PC-9 (cell line): ENCODE data around the gene DLD. TPM values are rescaled to one million over a fixed set of nuclear protein-coding genes. Genes with fewer than 3 reads are reported as not detected.

Experiments
- BruUV-seq: library from RNA; stranded (reverse); fragments of 400-500 nt; replicated peaks from 2 replicates; lab custom pipeline; 2021; lab: Mats Ljungman, UMichigan
- CTCF ChIA-PET: fragments of 300-600 bp; sonication (Branson Sonifier 250); formaldehyde crosslinking; loops from one replicate; lab custom pipeline; 2022; ENCODE audit warnings: antibody characterized with exemption; lab: Charles Lee
- POLR2A ChIA-PET: fragments of 300-600 bp; sonication (Branson Sonifier 250); formaldehyde crosslinking; loops from one replicate; lab custom pipeline; 2022; ENCODE audit warnings: antibody characterized with exemption; ENCODE audit not compliant: unreplicated experiment; lab: Charles Lee
- DNase-seq, 2 experiments: peaks; one replicate each; pipeline versions ENCODE4 v3.0.0 to v3.0.0-alpha.2; 2015 to 2022; ENCODE audit warnings: mixed read lengths in 1 of 2
- H2AFZ ChIP-seq: fragments of 200-600 bp; sonication (generic); 2 replicates; pipeline ENCODE4 v1.8.1; 2017; ENCODE audit warnings: antibody characterized with exemption
- H3F3A ChIP-seq: fragments of 200-600 bp; sonication (generic); 2 replicates; pipeline ENCODE4 v1.8.1; 2017; ENCODE audit warnings: antibody characterized with exemption, mild to moderate bottlenecking, low read depth; ENCODE audit not compliant: insufficient read depth
- H3K27ac ChIP-seq: fragments of 200-600 bp; sonication (generic); 2 replicates; pipeline ENCODE4 v1.6.1; 2016; ENCODE audit warnings: mixed run types
- H3K27me3 ChIP-seq: fragments of 200-600 bp; sonication (generic); 2 replicates; pipeline ENCODE4 v1.6.1; 2016; ENCODE audit warnings: low read depth, mixed run types; ENCODE audit not compliant: insufficient read depth
- H3K36me3 ChIP-seq: fragments of 200-600 bp; sonication (generic); 2 replicates; pipeline ENCODE4 v1.6.1; 2016; ENCODE audit warnings: low read depth, mixed run types
- H3K4me1 ChIP-seq: fragments of 200-600 bp; sonication (generic); replicated peaks from 2 replicates; pipeline ENCODE4 v1.6.1; 2016; ENCODE audit warnings: mixed run types; ENCODE audit not compliant: insufficient read depth
- H3K4me2 ChIP-seq: fragments of 200-600 bp; sonication (generic); 2 replicates; pipeline ENCODE4 v1.6.1; 2017; ENCODE audit warnings: mixed run types
- H3K4me3 ChIP-seq: fragments of 200-600 bp; sonication (generic); 2 replicates; pipeline ENCODE4 v1.6.1; 2016; ENCODE audit warnings: mixed run types
- H3K79me2 ChIP-seq: fragments of 200-600 bp; sonication (generic); 2 replicates; pipeline ENCODE4 v1.6.1; 2017; ENCODE audit warnings: low read depth, mixed run types
- H3K9me2 ChIP-seq: fragments of 200-600 bp; sonication (generic); 2 replicates; pipeline ENCODE4 v1.8.1; 2017; ENCODE audit warnings: mild to moderate bottlenecking; ENCODE audit not compliant: insufficient read depth
- H3K9me3 ChIP-seq: fragments of 200-600 bp; sonication (generic); 2 replicates; pipeline ENCODE4 v1.8.1; 2016; ENCODE audit warnings: low read depth; ENCODE audit not compliant: insufficient read depth
- H4K20me1 ChIP-seq: fragments of 200-600 bp; sonication (generic); 2 replicates; pipeline ENCODE4 v1.8.1; 2017; ENCODE audit not compliant: insufficient read depth
- EZH2 ChIP-seq: fragments of 200-600 bp; sonication (generic); IDR thresholded peaks from 2 replicates; pipeline ENCODE4 v1.8.0; 2017; ENCODE audit warnings: antibody characterized with exemption, low read depth
- intact Hi-C: fragments of 100-400 bp; cut with micrococcal nuclease; formaldehyde crosslinking; loops from one replicate; pipeline ENCODE4 v1.10.0; 2022; ENCODE audit not compliant: unreplicated experiment
- total RNA-seq: library from RNA; stranded (reverse); gene quantifications from 2 replicates; pipeline ENCODE4 v1.2.3, GENCODE V29; 2021
- TF ChIP-seq, protein P1 (sequence below): fragments of 200-600 bp; sonication (generic); conservative IDR thresholded peaks from 2 replicates; pipeline ENCODE4 v1.6.1; 2017; ENCODE audit warnings: mixed run types, antibody characterized with exemption, mild to moderate bottlenecking, moderate library complexity

The DLD gene
- total RNA-seq, 1 experiment from 2014 or later, result 157 TPM

DNA sequence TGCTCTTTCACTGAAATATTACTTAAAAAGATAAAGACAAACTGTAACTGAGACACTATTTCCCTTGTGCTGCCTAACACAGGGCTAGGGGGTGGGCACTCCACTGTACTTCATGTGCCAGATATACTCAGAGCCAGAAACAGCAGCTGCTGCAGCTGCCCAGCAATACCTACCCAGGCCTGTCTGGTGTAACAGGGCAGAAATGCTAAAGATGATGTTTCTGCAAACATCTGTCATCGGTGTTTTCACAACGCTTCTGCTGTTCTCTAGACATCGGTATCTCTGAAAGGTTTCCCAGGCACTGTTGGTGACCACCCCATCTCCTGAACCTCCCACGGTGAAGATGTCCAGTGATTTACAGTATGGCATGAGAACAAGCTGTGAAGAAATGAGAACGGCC is 69.3 kb downstream of the DLD start:
- Histone ChIP-seq H3K9me2 (no peaks in the 10 kb centered on the region), H4K20me1 (no peaks in the 10 kb centered on the region), H3K4me2 (no peak overlapping the region), H3K27me3 (no peaks in the 10 kb centered on the region), H3K4me3 (no peak overlapping the region), H3F3A (peaks cover 24% of the 10 kb centered on the region; the same call in 1 of the 2 replicates), H3K9me3 (no peaks in the 10 kb centered on the region), H3K36me3 (peaks cover 43% of the 10 kb centered on the region), H3K27ac (no peak overlapping the region), H3K79me2 (no peaks in the 10 kb centered on the region), H2AFZ (no peak overlapping the region), H3K4me1 (peaks cover 16% of the 10 kb centered on the region)
- TF ChIP-seq EZH2, result no peak
- TF ChIP-seq, protein P1, sequence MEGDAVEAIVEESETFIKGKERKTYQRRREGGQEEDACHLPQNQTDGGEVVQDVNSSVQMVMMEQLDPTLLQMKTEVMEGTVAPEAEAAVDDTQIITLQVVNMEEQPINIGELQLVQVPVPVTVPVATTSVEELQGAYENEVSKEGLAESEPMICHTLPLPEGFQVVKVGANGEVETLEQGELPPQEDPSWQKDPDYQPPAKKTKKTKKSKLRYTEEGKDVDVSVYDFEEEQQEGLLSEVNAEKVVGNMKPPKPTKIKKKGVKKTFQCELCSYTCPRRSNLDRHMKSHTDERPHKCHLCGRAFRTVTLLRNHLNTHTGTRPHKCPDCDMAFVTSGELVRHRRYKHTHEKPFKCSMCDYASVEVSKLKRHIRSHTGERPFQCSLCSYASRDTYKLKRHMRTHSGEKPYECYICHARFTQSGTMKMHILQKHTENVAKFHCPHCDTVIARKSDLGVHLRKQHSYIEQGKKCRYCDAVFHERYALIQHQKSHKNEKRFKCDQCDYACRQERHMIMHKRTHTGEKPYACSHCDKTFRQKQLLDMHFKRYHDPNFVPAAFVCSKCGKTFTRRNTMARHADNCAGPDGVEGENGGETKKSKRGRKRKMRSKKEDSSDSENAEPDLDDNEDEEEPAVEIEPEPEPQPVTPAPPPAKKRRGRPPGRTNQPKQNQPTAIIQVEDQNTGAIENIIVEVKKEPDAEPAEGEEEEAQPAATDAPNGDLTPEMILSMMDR, result no peak
- intact Hi-C loops, result no loop called here
- no TSS peak for BruUV-seq
- POLR2A ChIA-PET, result no interaction called here
- CTCF ChIA-PET, result no interaction called here
- no peak for DNase-seq

DNA sequence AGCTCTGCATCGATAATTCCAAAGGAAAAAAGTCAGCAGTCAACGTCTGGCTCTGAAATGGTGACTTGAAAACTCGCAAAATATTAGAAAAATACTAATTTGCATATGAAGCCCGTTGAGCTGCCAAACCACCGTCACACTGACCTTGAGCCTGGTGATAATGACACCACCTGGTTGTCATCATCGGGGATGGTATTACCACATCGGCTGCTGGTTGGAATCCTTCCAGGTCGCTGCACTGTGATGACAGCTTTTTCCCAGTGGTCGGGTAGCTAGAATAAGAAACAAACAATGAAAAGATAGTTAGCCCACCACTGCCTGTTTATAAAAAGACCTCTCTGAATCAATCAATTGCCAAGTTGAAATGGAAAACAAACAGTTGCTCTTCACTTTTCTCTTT is 70.4 kb downstream of the DLD start:
- no TSS peak for BruUV-seq
- intact Hi-C loops, result no loop called here
- CTCF ChIA-PET, result no interaction called here
- H3K79me2 ChIP-seq, result no peaks in the 10 kb centered on the region
- no peak overlapping the region for H3K4me2 ChIP-seq
- no peaks in the 10 kb centered on the region for H4K20me1 ChIP-seq
- H3K4me1 ChIP-seq, result peaks cover 16% of the 10 kb centered on the region
- no peak overlapping the region for H3K4me3 ChIP-seq
- H3K9me3 ChIP-seq, result no peaks in the 10 kb centered on the region
- DNase-seq, result no peak
- peaks cover 43% of the 10 kb centered on the region for H3K36me3 ChIP-seq
- no peak for TF ChIP-seq EZH2
- H3K27me3 ChIP-seq, result no peaks in the 10 kb centered on the region
- no peaks in the 10 kb centered on the region for H3K9me2 ChIP-seq
- peaks cover 24% of the 10 kb centered on the region; the same call in 1 of the 2 replicates for H3F3A ChIP-seq
- POLR2A ChIA-PET, result interaction anchor here (0.6 kb wide), 1 partner anchor 42 kb away, joined by 3 read pairs; no protein-coding TSS in a partner anchor
- no peak overlapping the region for H2AFZ ChIP-seq
- H3K27ac ChIP-seq, result no peak overlapping the region

DNA sequence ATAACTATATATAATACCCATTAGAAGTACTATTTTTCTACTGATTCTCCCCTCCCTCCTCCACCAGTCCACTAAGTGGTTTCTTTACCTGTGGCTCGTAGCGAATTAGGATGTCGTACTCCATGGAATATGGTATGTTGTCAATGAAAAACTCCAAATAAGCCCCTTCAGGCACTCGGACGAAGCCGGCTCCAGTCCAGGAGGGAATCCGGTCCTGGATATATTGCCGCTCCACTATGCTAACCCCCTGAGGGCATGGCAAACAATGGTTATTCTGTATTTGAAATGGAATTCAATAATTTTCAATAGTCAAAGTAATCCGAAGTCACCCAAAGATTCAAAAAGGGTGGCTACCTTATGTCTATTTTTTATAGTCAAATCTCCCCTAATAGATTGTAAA is 71.8 kb downstream of the DLD start:
- peaks cover 22% of the 10 kb centered on the region; the same call in 1 of the 2 replicates for H3F3A ChIP-seq
- no TSS peak for BruUV-seq
- H3K4me3 ChIP-seq, result no peak overlapping the region
- H3K4me1 ChIP-seq, result peaks cover 15% of the 10 kb centered on the region
- no peak overlapping the region for H3K4me2 ChIP-seq
- ChIA-PET POLR2A (no interaction called here), CTCF (no interaction called here)
- no peaks in the 10 kb centered on the region for H3K9me3 ChIP-seq
- no peak overlapping the region for H3K27ac ChIP-seq
- no peaks in the 10 kb centered on the region for H3K9me2 ChIP-seq
- intact Hi-C loops, result no loop called here
- H3K79me2 ChIP-seq, result no peaks in the 10 kb centered on the region
- peaks cover 38% of the 10 kb centered on the region for H3K36me3 ChIP-seq
- no peak for DNase-seq
- no peaks in the 10 kb centered on the region for H3K27me3 ChIP-seq
- TF ChIP-seq EZH2, result no peak
- TF ChIP-seq, protein P1, result no peak
- H2AFZ ChIP-seq, result no peak overlapping the region
- H4K20me1 ChIP-seq, result no peaks in the 10 kb centered on the region

DNA sequence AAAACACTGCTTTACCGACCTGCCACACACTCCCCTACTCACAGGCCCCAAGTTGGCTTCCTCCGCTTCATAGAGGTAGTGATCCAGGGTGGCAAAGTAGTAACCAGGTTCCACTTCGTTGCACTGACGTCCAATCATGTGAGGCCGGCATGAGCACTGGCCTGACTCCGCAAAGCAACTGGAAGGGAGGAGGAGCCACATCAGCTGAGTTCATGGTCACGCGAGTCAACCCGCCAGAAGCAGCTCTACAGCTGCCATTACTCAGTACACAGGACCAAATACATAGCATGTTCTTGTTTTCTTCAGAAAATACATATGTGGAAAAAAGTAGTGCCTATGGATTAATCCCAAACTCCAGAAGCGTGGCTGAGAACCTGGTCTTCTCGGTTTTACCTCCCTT is 73.5 kb downstream of the DLD start:
- intact Hi-C loops, result no loop called here
- ChIA-PET CTCF (no interaction called here), POLR2A (no interaction called here)
- no peak for TF ChIP-seq EZH2
- TF ChIP-seq, protein P1, result no peak
- H3K9me3 ChIP-seq, result no peaks in the 10 kb centered on the region; the same call in 1 of the 2 replicates
- H3F3A ChIP-seq, result 0 out of 2 replicates have a peak, but pooled peaks cover 9% of the 10 kb centered on the region
- H3K36me3 ChIP-seq, result peaks cover 32% of the 10 kb centered on the region
- no peak overlapping the region for H3K4me2 ChIP-seq
- no TSS peak for BruUV-seq
- H2AFZ ChIP-seq, result no peak overlapping the region
- H3K27ac ChIP-seq, result no peak overlapping the region
- H3K4me3 ChIP-seq, result no peak overlapping the region
- DNase-seq, result no peak
- no peaks in the 10 kb centered on the region for H3K4me1 ChIP-seq
- H3K9me2 ChIP-seq, result no peaks in the 10 kb centered on the region
- H3K79me2 ChIP-seq, result no peaks in the 10 kb centered on the region
- no peaks in the 10 kb centered on the region for H4K20me1 ChIP-seq
- H3K27me3 ChIP-seq, result no peaks in the 10 kb centered on the region
